ENCODE measurements around the gene FASN.
A peak's percentile ranks its signal among the peaks of the same experiment; 100 is the strongest.

The FASN gene

GRCh38 chr17:82108961-82109475, 11.0 kb upstream of the FASN start:
- H3K27me3 ChIP-seq: no peaks in the 10 kb centered on the region

GRCh38 chr17:82108496-82108945, 10.5 kb upstream of the FASN start:
- Histone ChIP-seq H3K9me3 (no peaks in the 10 kb centered on the region; the same call in 1 of the 2 replicates), H3K4me3 (ENCODE audit: low read depth, low read length) (no peak overlapping the region), H3K27me3 (no peaks in the 10 kb centered on the region), H3K36me3 (peaks cover 4% of the 10 kb centered on the region; the same call in 1 of the 2 replicates), H3K4me1 (peaks cover 27% of the 10 kb centered on the region)
- DNase-seq: no peak
- no peak for TF ChIP-seq CTCF (IDR thresholded peaks at IDR 0.05; ENCODE audit: low read depth, low read length)

More at GRCh38 chr17:82108961-82109475, 11.0 kb upstream of the FASN start:
- Histone ChIP-seq H3K4me1 (peaks cover 22% of the 10 kb centered on the region), H3K9me3 (no peaks in the 10 kb centered on the region; the same call in 1 of the 2 replicates), H3K36me3 (peaks cover 4% of the 10 kb centered on the region; the same call in 1 of the 2 replicates), H3K4me3 (ENCODE audit: low read depth, low read length) (no peak overlapping the region)
- no peak for DNase-seq
- TF ChIP-seq CTCF (IDR thresholded peaks at IDR 0.05; ENCODE audit: low read depth, low read length): no peak

DNA sequence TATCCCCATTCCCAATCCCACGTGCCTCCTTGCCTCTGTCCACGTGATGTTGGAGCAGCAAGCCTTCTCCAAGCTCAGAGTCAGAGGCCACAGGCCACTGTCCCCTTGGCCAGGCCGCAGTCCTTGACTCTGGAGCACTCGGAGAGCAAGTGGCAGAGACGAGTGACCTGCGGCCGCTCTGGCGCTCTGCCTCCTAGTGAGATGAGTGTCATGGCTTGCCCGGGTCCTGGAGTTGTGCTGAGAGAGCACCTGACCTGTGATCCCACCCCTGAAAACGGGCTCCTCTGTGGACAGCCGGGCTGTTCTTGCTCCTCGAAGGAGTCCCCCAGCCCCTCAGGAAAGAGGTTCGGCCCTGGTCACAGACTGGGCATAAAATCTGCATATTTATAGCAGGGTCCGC, 10.0 kb upstream of the FASN start:
- DNase-seq: no peak
- peaks cover 4% of the 10 kb centered on the region; the same call in 1 of the 2 replicates for H3K36me3 ChIP-seq
- no peaks in the 10 kb centered on the region; the same call in 1 of the 2 replicates for H3K9me3 ChIP-seq
- peaks cover 28% of the 10 kb centered on the region for H3K4me1 ChIP-seq
- no peak for TF ChIP-seq CTCF (IDR thresholded peaks at IDR 0.05; ENCODE audit: low read depth, low read length)
- H3K27me3 ChIP-seq: no peaks in the 10 kb centered on the region
- no peak overlapping the region for H3K4me3 ChIP-seq (ENCODE audit: low read depth, low read length)

GRCh38 chr17:82107341-82107860, 9.4 kb upstream of the FASN start:
- Histone ChIP-seq H3K4me1 (peaks cover 28% of the 10 kb centered on the region), H3K4me3 (ENCODE audit: low read depth, low read length) (no peak overlapping the region), H3K36me3 (peaks cover 4% of the 10 kb centered on the region; the same call in 1 of the 2 replicates), H3K9me3 (no peaks in the 10 kb centered on the region; the same call in 1 of the 2 replicates), H3K27me3 (no peaks in the 10 kb centered on the region)
- peak; percentile 39 for DNase-seq
- TF ChIP-seq CTCF (IDR thresholded peaks at IDR 0.05; ENCODE audit: low read depth, low read length): peak; percentile 41

- no peaks in the 10 kb centered on the region; the same call in 1 of the 2 replicates for H3K9me3 ChIP-seq
- peak overlapping the region; percentile 25 for H3K4me3 ChIP-seq (ENCODE audit: low read depth, low read length)
- no peak for TF ChIP-seq CTCF (IDR thresholded peaks at IDR 0.05; ENCODE audit: low read depth, low read length)
- H3K27me3 ChIP-seq: no peaks in the 10 kb centered on the region
- DNase-seq: peak; percentile 20
- H3K4me1 ChIP-seq: peaks cover 28% of the 10 kb centered on the region
- H3K36me3 ChIP-seq: peaks cover 4% of the 10 kb centered on the region; the same call in 1 of the 2 replicates
These were observed 8.8 kb upstream of the FASN start for GRCh38 chr17:82106688-82107305.
